Stomach smooth muscle (tissue), 2 donors: ENCODE measurements around the gene PCED1B.
"Not testable (repeated sequence)": the region's sequence is repeated elsewhere in the genome, so short reads cannot be mapped to it uniquely, and the experiment has no call there.

Experiments used
- H3K27ac ChIP-seq: one replicate; pipeline ENCODE4 v1.7.0; 2013; ENCODE audit warnings: mild to moderate bottlenecking, low read length, inconsistent platforms
- H3K27me3 ChIP-seq, 2 donors: one replicate each; pipeline ENCODE4 v1.7.0; 2013; ENCODE audit warnings: low read length in 2 of 2; ENCODE audit not compliant: insufficient read depth in 2 of 2, control insufficient read depth in 1 of 2
- H3K36me3 ChIP-seq, 2 donors: one replicate each; pipeline ENCODE4 v1.7.0; 2013; ENCODE audit warnings: low read length in 2 of 2; ENCODE audit not compliant: control insufficient read depth in 2 of 2, insufficient read depth in 2 of 2
- H3K4me1 ChIP-seq: one replicate; pipeline ENCODE4 v1.7.0; 2013; ENCODE audit warnings: low read length; ENCODE audit not compliant: control insufficient read depth, insufficient read depth
- H3K4me3 ChIP-seq, 2 donors: one replicate each; pipeline ENCODE4 v1.7.0; 2013; ENCODE audit warnings: low read length in 2 of 2
- H3K9ac ChIP-seq, 2 donors: one replicate each; pipeline ENCODE4 v1.7.0; 2013; ENCODE audit warnings: low read length in 2 of 2, mild to moderate bottlenecking in 1 of 2
- H3K9me3 ChIP-seq, 2 donors: one replicate each; pipeline ENCODE4 v1.7.0; 2013; ENCODE audit warnings: low read length in 2 of 2; ENCODE audit not compliant: control insufficient read depth in 2 of 2
- donor health status: healthy.
- donor health status: Pancreatic carcinoma.

Gene PCED1B

DNA sequence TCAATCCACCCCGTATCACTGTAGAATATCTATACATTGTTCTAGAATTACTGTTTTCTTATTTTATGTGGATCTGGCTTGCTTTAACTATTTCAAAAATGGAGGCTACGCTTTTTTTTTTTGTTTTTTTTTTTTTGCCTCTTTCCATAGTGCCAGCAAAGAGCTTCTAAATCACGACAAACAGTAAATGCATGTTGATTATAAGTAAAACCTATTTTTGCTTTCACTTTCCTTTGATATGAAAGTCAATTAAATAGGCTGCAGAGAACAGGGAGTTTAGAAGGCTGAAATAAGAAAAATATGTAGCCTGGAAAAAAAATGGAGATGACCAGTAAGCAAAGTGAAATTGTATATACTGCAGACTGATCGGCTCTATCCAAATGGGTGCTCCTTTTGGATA is 112.6 kb downstream of the PCED1B start:
- no peaks in the 10 kb centered on the region for H3K9me3 ChIP-seq
- no peak overlapping the region for H3K4me3 ChIP-seq
- no peak overlapping the region for H3K27ac ChIP-seq
- H3K36me3 ChIP-seq, result no peaks in the 10 kb centered on the region
- no peaks in the 10 kb centered on the region for H3K4me1 ChIP-seq
- H3K9ac ChIP-seq, result no peak overlapping the region
- H3K27me3 ChIP-seq, result no peaks in the 10 kb centered on the region

GRCh38 chr12:47193066-47193465 is 113.6 kb downstream of the PCED1B start:
- H3K9me3 ChIP-seq, result no peaks in the 10 kb centered on the region
- no peaks in the 10 kb centered on the region for H3K36me3 ChIP-seq
- no peak overlapping the region for H3K4me3 ChIP-seq
- no peak overlapping the region for H3K9ac ChIP-seq
- H3K27ac ChIP-seq, result no peak overlapping the region
- H3K27me3 ChIP-seq, result no peaks in the 10 kb centered on the region
- no peaks in the 10 kb centered on the region for H3K4me1 ChIP-seq

DNA sequence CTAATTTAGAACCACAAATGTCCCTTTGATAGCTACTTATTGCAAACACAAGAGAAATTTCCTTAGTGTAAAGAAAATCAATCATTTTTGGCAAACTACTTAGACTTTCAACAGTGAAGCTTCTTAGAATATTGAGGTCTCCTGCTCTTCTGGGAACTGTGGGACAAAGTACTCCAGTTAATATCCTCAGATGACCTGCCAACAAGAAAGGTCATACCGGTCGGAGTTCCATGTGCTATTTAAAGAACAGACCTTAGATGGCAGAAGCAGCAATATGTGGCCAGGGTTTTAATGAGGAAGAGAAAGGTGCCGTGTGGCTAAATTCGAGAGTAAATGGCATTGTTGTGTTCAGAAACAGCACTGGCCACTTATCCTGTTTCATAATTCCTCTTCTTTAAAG is 115.1 kb downstream of the PCED1B start:
- Histone ChIP-seq H3K4me1 (no peaks in the 10 kb centered on the region), H3K27me3 (no peaks in the 10 kb centered on the region), H3K4me3 (no peak overlapping the region), H3K9me3 (no peaks in the 10 kb centered on the region), H3K36me3 (no peaks in the 10 kb centered on the region), H3K9ac (no peak overlapping the region), H3K27ac (no peak overlapping the region)

GRCh38 chr12:47200446-47200845 is 121.0 kb downstream of the PCED1B start:
- Histone ChIP-seq H3K4me3 (no peak overlapping the region), H3K9ac (no peak overlapping the region), H3K27me3 (no peaks in the 10 kb centered on the region), H3K4me1 (no peaks in the 10 kb centered on the region), H3K9me3 (no peaks in the 10 kb centered on the region), H3K27ac (no peak overlapping the region), H3K36me3 (no peaks in the 10 kb centered on the region)

DNA sequence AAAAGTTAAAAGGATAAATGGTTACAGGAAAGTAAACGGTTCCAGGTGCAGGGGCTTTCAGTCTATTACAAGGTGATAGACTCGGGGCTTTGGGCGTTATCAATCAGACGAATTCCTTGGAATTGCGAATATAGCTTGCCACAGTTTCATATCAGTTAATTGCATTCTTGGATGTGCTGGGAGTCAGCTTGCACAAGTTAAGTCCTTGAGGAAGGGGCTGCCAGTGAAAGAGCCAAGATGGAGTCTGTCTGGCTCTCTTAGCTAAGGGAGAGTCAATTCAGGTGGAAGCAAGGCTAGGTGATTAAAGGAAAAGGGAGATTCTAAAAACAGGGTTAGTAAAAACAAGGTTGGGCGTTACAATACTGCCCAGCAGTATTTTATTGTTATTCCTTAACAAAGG is 121.8 kb downstream of the PCED1B start:
- not testable (repeated sequence) for H3K9ac ChIP-seq, H3K9me3 ChIP-seq, H3K36me3 ChIP-seq, H3K27ac ChIP-seq, H3K4me1 ChIP-seq, H3K27me3 ChIP-seq, H3K4me3 ChIP-seq

GRCh38 chr12:47202176-47202575 is 122.8 kb downstream of the PCED1B start:
- no peaks in the 10 kb centered on the region for H3K27me3 ChIP-seq
- H3K4me3 ChIP-seq, result no peak overlapping the region
- no peaks in the 10 kb centered on the region for H3K9me3 ChIP-seq
- H3K36me3 ChIP-seq, result no peaks in the 10 kb centered on the region
- no peak overlapping the region for H3K27ac ChIP-seq
- H3K4me1 ChIP-seq, result peaks cover 3% of the 10 kb centered on the region
- no peak overlapping the region for H3K9ac ChIP-seq

GRCh38 chr12:47205532-47206449 is 126.4 kb downstream of the PCED1B start:
- peaks cover 3% of the 10 kb centered on the region for H3K4me1 ChIP-seq
- H3K9ac ChIP-seq, result no peak overlapping the region
- H3K9me3 ChIP-seq, result no peaks in the 10 kb centered on the region
- H3K36me3 ChIP-seq, result no peaks in the 10 kb centered on the region
- no peak overlapping the region for H3K4me3 ChIP-seq
- no peak overlapping the region for H3K27ac ChIP-seq
- H3K27me3 ChIP-seq, result no peaks in the 10 kb centered on the region

DNA sequence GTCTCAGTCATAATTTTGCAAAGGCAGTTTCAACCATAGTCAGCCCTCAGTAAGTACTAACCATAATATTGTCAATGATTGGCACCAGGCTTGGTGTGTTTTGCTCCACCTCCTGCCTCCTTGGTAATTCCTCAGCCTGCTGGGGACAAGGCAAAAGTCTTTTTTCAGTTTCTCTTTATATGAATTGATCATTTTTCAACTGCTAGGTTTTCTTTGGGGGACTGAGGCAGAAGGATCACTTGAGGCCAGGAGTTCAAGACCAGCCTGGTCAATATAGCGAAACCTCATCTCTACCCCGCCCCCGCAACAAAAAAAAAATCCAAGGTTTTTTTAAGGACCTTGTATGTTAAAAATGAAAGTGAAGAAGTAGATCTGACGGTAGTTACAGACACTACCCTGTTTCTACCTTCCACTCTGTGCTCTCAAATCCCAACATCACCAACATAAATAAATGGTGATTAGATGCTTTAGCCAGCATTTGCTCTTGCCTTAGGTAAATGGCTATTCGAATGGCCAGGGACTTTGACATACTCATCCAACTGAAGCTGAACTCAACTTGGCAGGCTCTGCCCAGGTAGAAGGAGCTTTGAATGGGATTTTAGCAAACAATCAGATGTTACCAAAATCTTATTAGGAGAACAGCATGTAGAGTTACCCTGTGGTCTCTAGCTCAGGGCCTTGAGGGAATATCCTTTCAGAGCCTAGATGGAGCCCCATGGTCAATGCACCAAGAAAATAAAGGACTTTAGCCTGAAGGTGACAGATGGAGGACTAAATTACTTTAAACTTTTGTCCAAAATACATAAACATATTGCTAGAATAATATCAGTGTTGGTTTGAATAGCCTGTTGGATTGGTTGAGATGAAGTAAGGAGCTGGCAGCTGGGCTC is 127.3 kb downstream of the PCED1B start:
- H3K9ac ChIP-seq, result no peak overlapping the region
- H3K4me1 ChIP-seq, result peaks cover 3% of the 10 kb centered on the region
- H3K27ac ChIP-seq, result no peak overlapping the region
- H3K36me3 ChIP-seq, result no peaks in the 10 kb centered on the region
- H3K9me3 ChIP-seq, result no peaks in the 10 kb centered on the region
- no peak overlapping the region for H3K4me3 ChIP-seq
- no peaks in the 10 kb centered on the region for H3K27me3 ChIP-seq

- Histone ChIP-seq H3K27me3 (no peaks in the 10 kb centered on the region), H3K9ac (no peak overlapping the region), H3K27ac (no peak overlapping the region), H3K4me1 (peaks cover 3% of the 10 kb centered on the region), H3K36me3 (no peaks in the 10 kb centered on the region), H3K9me3 (no peaks in the 10 kb centered on the region), H3K4me3 (no peak overlapping the region)
These were observed 127.9 kb downstream of the PCED1B start for GRCh38 chr12:47207340-47207717.

GRCh38 chr12:47207829-47208248 is 128.4 kb downstream of the PCED1B start:
- Histone ChIP-seq H3K27ac (no peak overlapping the region), H3K4me1 (peaks cover 3% of the 10 kb centered on the region), H3K36me3 (no peaks in the 10 kb centered on the region), H3K9me3 (no peaks in the 10 kb centered on the region), H3K27me3 (no peaks in the 10 kb centered on the region), H3K9ac (no peak overlapping the region), H3K4me3 (no peak overlapping the region)
